GM21825 (cell line): ENCODE data around the gene VPS37C.
"Not testable (repeated sequence)": the region's sequence is repeated elsewhere in the genome, so short reads cannot be mapped to it uniquely, and the experiment has no call there.

Source experiments
- ATAC-seq: cut with Tn5 transposase; IDR thresholded peaks from one replicate; pipeline ENCODE4 v1.9.1; 2021; ENCODE audit warnings: mild to moderate bottlenecking, moderate library complexity; ENCODE audit not compliant: unreplicated experiment

VPS37C gene

DNA sequence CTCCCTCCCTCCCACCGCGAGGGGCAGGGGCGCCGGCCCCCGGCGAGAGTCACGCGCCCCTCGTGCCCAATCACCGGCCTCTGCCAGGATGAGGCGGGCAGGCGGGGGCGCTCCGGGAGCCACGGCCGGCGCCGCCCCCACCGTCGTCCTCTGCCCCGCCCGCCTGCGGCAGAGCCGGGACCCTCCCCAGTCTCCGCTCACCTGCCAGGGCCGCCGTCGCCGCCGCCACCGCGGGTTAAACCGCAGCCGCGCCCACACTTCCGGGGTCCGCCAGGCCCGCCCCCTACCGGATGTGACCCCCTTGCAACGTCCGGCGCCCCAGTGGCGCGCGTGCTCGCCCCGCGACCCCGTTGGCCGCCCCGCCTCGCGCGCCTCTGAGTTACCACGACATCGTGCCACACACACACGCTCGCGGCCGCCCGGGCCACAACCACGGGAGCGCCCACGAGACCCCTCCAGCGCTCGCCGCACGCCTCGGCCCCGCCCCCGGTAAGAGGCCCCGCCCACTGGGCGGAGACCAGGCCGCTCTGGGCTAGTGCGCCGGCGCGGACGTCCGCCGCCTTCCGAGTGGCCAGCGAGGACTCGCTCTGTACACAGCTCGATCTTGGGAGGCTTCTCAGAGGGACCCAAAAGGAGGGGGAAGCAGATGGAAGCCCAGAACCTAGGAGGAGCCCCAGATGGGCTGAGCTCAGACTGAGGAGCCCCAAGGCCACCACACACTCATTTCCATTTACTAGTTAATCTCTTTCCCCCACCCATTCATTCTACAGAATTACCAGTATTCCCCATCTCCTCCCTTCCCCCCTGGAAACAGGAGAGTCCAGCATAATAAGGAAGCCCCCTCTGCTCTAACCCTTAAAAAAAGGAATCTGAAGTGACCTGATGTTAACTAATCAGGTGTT lies at the start of gene VPS37C:
Gene VPS37C (minus strand): TSS at position 237 of the 902 bp plus-strand sequence. CDS start 22,597 bp downstream, outside the sequence.
- ATAC-seq, result peak; percentile 72

DNA sequence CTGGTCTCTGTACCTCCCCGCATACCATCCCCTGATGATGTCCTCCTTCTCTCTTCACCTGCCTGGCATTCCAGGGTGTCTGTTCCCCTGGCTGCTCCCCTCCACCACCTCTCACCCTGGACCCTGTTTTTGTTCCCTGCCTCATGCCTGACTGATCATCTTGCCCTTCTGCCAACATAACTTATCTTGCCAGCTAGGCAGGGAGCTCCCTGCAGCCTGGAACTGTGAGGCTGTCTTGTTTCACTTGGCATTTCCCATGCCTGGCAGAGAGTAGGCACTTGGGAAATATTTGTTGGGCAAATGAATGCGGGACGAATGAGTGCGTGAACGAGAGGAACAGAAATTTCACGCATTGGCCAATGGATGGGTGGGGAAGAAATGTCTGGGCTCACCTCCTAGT lies 49.4 kb upstream of the VPS37C start:
- not testable (repeated sequence) for ATAC-seq

DNA sequence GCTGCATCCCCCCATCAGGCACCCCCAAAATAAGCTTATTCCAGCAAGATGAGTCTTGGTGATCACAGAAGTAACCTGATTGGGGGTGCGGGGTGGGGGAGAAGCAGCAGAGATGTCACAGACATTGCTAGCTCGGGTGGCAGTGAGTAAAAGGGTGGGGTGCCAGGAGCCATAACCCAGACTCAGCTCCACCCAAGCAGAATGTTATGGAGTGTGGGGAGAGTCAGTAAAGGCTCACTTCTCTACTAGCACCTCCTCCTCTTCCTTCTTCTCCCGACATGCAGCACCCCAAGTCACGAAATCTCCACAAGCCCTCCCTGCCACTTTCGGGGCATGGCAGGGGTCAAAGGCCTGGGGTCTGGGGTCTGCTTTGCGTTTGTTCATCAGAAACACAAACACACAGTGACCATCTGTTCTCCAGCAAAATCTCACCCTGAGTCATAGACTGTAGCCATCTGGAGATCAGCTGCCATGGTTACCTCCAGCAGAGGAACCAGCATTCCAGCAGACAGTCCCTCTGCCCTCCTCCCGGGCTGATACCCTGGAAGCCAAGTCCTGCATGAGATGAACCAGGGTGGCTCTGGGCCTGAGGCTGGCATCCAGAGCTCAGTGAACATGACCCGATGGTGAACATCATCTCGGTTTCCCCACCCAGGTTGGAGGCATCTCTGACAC lies 46.5 kb upstream of the VPS37C start:
- not testable (repeated sequence) for ATAC-seq

DNA sequence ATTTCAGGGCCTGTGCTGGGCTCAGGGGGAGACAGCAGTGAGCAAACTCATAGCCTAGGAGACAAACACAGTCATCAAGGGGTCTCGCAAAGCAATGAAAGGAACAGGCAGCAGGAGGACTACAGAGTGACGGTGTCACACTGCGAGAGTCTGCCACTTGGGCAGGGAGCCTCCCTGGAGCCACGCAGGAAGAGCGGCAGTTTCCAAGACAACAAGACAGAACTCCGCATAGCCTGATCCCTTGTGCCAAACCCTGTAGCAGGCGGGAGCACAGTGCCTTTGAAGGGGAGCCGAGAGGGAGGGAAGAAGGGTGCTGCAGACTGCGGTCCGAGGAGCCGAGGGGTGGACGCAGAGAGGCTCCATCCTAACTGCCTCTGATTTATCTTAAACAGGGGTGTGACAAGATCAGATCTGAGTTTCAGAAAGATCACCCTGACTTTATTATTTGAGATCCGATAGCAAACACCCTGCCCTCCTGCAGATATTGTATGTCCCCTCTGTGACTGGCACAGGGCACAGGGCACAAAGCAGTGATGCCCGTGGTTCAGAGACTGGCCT lies 43.4 kb upstream of the VPS37C start:
- not testable (repeated sequence) for ATAC-seq

DNA sequence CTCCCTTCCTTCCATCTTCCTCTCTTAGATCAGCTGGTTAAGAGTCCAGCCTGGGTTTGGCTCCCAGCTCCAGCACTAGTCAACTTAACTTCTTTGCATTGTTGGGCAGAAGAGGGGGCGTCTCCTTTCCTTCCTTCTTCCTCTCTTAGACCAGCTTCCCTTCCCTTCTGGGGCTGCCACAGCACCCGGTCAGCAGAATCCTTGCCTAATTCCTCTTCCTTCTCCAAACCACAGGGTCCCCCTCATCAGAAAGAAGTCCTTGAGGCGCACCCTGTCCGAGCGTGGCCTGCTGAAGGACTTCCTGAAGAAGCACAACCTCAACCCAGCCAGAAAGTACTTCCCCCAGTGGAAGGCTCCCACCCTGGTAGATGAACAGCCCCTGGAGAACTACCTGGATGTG lies 42.6 kb upstream of the VPS37C start:
- not testable (repeated sequence) for ATAC-seq

DNA sequence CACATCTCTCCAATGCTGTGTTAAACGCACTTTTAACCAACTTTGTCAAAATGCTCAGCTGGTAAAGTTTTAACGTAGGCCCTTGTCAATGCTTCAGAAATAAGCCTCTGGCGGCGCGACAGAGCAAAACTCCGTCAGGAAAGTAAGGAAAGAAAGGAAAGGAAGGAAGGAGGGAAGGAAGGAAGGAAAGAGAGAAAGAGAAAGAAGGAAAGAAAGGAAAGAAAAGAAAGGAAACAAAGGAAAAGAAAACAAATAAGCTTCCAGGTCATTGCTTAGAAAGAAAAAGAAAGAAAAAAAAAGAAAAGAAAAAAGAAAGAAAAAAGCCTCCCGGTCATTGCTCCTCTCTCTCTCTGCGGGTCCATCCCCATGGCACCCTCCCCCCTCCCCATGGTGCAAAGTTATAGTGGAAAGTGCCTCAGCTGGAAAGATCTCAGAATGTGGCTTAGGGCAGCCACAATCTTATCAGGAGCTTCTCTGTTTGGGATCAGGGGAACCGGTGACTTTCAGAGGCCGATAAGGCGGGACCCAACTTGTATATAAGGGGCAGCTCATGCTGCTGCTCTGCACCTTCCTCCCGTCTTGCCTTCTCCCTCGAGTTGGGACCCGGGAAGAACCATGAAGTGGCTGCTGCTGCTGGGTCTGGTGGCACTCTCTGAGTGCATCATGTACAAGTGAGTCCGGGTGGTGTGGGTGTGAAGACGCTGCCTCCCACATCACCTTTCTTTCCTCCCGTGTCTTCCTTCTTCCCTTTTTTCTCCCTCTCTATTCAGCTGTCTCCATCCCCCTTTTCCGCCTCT lies 41.9 kb upstream of the VPS37C start, which contains the start of gene PGA3:
Gene PGA3 (plus strand): TSS at position 566 of the 797 bp plus-strand sequence. CDS start 50 bp downstream, at position 616.
- ATAC-seq, result not testable (repeated sequence)

DNA sequence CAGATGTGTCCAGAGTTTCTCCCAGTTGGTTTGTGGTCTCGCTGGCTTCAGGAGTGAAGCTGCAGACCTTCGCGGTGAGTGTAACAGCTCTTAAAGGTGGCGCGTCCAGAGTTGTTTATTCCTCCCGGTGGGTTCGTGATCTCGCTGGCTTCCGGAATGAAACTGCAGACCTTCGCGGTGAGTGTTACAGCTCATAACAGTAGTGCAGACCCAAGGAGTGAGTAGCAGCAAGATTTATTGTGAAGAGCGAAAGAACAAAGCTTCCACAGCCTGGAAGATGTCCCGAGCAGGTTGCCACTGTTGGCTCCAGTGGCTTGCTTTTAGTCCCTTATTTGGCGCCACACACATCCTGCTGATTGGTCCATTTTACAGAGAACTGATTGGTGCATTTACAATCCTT lies 40.2 kb upstream of the VPS37C start:
- ATAC-seq, result no peak

DNA sequence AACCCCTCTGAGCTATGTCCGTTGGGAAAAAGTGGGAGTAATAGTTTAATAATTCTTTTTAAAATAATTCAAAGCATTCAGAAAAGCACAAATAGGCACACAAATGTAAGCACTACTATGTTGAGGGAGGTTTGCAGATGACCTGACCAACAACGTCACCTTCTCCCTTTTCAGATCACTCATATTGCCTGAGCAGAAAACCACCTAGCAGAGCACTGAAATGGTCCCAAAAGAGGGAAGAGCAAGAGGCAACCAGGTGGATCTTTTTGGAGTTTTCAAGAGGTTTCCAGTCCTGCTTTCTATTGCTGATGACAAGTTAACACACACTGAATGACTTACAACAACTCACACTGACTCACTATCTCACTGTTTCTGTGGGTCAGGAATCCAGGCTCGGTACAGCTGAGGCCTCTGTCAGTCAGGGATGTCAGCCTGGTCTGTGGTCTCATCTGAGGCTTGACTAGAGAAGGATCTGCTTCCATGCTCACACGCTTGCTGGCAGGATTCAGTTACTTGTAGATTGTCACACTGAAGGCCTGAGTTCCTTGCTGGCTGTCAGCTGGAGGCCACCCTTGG lies 37.8 kb upstream of the VPS37C start:
- ATAC-seq, result no peak

DNA sequence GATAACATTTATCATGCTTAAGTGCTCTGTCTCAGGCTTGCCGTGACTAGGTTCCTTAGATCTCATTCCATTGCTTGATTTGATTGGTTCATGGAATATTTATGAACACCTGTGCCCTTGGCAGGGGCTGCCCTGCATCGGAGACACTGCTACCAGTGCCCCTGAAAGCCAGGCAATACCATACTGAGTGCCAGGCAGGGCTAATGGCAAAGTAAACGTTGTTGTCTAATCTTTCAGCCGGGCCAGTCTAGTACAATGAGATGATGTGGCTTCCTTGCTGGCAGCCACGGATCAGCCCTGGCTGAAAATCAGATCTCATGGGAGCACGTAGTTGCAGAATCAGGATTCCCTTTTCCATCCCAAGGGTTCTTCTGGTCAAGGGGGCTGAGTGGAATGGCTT lies 37.1 kb upstream of the VPS37C start:
- ATAC-seq, result no peak

DNA sequence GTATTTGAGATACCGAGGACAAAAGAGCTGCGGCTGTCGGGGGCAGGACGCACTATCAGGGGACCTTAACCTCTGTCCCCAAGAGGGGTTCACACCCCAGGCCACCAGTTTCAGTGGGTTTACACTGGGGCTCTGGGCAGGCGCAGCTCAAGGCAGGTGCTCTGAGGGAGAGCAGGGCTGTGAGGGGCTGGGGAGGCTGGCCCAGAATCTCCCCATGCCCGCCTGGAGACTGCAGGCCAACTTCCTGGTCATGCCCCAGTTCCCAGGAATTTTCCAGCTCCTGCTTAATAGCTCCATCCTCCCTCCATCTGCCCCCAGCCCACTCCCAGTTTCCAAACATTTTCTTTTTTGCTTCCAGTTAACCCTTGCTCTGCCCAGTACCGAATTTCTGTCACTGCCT lies 34.5 kb upstream of the VPS37C start:
- ATAC-seq, result no peak

DNA sequence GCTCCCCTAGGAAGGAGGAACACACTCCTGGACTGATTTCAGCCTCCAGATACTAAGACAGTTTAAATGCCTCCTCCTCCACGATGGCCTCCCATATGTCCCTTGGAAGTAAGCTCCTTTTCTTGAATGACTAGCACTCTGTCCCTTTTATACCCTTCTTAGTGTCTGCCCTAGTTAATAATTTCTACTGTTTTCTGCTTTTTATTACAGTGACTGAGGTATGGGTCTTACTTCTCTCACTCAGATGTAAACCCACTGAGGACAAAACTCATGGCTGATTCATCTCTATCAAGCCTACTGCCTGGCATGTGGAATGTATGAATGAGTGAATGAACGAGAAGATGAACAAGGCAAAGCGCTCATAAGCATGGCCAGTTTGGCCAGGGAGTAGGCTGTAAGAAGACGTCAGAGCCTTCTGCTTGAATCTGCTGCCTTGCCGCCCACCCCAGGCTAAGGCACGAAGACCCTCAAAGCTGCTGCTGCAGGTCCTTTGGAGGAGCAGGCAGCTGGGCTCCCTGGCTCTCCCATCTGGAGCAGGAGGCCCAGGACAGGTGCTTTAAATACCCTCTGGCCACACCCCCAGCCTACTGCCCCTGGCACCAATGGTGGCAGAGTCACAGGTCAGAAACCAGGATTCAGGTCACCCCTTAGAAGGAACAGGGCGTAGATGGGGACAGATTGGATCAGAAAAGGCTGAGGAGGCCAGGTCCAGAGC lies 33.9 kb upstream of the VPS37C start:
- no peak for ATAC-seq

DNA sequence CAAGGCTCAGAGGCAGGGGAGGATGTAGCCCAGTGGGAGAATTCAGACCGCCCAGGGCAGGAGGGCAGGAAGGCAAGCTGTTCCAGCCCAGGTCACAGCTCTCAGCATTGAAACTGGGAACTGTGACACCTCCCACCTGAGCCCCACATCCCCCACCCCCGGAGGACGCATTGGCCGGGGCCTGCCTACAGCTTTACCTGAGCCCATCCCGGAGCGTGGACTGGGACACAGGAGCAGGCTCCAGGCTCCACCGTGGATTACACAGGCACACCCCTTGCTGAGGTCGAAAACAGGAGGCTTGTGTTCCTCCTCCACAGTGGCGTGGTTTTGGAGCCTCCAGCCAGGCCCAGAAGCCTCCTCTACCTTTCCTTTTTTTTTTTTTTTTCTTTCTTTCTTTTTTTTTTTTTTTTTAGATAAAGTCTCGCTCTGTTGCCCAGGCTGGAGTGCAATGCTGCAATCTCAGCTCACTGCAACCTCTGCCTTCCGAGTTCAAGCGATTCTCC lies 33.0 kb upstream of the VPS37C start:
- no peak for ATAC-seq

DNA sequence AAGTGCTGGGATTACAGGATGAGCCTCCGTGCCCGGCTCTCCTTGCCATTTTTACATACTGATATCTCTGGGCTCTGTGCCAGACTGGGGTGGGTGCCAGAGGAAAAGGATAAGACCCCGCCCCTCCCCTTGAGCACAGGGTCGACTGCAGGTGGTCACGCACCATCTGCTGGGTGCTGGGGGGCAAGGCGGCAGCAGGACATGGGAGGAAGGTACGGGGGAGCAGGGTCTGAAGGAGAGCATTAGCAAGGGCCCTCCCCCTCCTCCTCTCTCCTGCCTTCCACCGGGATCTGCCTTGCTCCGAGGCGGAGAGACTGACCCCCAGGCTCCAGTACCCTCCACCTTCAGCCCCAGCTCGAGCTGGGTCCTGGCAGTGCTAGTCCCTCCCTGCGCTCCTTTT lies 32.4 kb upstream of the VPS37C start:
- no peak for ATAC-seq

DNA sequence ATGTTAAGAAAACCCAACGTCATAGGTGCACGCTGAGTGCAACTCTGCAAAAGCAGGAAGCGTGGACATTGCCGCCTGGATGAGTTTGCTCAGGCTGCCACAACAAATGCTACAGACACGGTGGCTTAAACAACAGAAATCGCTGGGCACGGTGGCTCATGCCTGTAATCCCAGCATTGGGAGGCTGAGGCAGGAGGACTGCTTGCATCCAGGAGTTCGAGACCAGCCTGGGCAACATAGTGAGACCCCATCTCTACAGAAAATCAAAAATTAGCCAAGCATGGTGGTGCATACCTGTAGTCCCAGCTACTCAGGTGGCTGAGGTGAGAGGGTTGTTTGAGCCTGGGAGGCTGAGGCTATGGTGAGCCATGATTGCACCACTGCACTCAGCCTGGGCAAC lies 28.7 kb upstream of the VPS37C start:
- ATAC-seq, result no peak

DNA sequence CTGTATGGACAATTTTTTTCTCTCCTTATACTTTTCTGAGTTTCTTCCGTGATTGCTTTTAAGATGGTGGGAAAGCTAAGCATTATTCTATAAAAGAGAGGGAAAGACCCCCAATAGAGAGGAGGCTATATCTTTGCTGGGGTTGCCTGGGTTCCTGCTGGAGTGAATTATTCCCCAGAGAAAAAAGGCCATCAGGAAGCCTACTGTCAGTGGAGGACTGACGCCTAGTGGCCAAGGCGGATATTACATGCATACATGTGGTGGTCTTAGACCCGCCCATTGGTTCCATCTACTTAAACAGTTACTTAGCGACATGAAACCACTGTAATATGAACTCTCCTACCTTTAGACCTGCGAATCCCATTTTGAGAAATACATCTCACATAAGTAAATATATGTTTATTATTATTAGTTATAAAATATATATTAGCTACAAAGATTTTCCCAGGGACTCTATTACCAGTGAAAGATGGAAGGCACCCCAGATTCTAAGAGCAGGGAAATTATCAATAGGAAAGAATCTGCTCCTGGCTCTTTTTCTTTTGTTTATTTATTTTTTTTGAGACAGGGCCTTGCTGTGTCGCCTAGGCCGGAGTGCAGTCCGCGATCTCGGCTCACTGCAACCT lies 26.4 kb upstream of the VPS37C start:
- ATAC-seq, result no peak

DNA sequence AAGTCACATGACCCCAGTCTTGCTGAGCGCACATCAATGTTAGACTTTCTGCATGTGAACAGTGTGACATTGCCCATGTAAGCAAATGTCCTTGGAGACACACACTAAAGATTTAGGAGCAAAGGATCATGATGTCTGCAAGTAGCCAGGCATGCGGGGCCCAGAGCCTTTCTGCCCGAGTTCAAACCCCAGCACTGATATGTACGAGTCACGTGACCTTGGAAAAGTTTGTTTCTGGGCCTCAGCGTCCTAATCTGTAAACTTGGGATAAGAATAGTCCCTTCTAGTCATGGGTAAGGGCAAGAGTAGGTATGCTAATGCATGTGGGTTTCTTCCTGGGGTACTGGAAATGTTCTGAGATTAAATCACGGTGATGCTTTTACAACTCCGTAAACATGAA lies 25.3 kb upstream of the VPS37C start:
- no peak for ATAC-seq

DNA sequence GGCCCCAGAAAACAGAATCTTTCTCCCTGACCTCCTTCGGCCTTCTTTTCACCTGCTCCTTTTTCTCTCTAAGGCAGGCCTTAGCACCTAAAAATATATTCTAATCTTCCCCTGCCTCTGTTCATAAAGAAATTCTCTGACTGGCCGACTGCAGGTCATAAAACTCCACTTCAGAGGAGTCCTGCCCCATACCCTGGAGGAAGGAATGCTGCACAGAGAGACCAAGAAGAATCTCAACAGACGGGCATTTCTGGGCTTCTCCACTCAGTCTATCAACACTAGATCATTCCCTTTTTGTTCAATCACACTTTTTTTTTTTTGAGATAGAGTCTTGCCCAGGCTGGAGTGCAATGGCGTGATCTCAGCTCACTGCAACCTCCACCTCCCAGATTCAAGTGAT lies 22.4 kb upstream of the VPS37C start:
- ATAC-seq, result no peak

DNA sequence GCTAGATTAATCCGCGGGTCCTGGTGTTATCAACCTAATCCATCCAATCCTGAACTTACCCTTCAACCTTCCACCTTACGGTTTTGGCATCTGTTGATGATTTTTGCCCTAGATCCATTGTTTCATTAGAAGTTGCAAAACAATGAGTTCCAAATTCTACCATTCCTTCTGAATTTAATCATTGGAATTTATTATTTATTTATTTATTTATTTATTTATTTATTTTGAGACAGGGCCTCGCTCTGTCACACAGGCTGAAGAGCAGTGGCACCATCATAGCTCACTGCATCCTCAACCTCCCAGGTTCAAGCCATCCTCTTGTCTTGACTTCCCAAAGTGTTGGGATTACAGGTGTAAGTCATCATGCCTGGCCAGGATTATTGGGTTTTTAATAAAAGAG lies 20.3 kb upstream of the VPS37C start:
- no peak for ATAC-seq

DNA sequence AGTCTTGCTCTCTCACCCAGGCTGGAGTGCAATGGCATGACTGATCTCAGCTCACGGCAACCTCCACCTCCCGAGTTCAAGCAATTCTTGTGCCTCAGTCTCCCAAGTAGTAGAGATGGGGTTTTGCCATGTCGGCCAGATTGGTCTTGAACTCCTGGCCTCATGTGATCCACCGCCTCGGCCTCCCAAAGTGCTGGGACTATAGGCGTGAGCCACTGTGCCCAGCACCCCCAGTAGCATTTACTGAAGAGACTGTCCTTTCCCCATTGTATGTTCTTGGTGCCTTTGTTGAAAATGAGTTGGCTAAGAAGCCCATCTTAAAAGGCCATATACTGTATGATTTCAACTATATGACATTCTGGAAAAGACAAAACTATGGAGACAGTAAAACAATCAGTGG lies 19.0 kb upstream of the VPS37C start:
- ATAC-seq, result not testable (repeated sequence)
